Measurements from ENCODE around the gene SLC9A8. TPM values are rescaled to one million over a fixed set of nuclear protein-coding genes. Genes with fewer than 3 reads are reported as not detected.
A peak's percentile ranks its signal among the peaks of the same experiment; 100 is the strongest.

SLC9A8 gene
- total RNA-seq, 1 experiment from 2014 or later: 6.7 TPM

GRCh38 chr20:49787371-49788357 lies 25.0 kb upstream of the SLC9A8 start:
- intact Hi-C loops (cut with micrococcal nuclease): loop anchor here (5.0 kb wide), 1 partner anchor 75 kb away; the partner anchor contains the start of gene B4GALT5
- POLR2A ChIA-PET: no interaction called here
- no TSS peak for BruUV-seq (replicated peaks)

More at GRCh38 chr20:49787371-49788357, 25.0 kb upstream of the SLC9A8 start:
- Histone ChIP-seq H2AFZ (ENCODE audit: low read depth, low read length, poor library complexity, severe bottlenecking) (peak overlapping the region; percentile 22), H3K27ac (ENCODE audit: low read depth, low read length) (no peak overlapping the region), H3K79me2 (ENCODE audit: insufficient read depth, low read length) (no peaks in the 10 kb centered on the region), H3K27me3 (ENCODE audit: insufficient read depth, low read length) (no peaks in the 10 kb centered on the region), H3K9me2 (ENCODE audit: insufficient read depth) (no peaks in the 10 kb centered on the region), H3K36me3 (ENCODE audit: control insufficient read depth in 1 of 2, insufficient read depth in 2 of 2, low read length in 2 of 2) (no peaks in the 10 kb centered on the region), H3K4me3 (replicated peaks in 1 of 2; ENCODE audit: low read depth in 1 of 2, low read length in 2 of 2) (no peak overlapping the region), H3K4me2 (ENCODE audit: low read length) (no peak overlapping the region), H3K9ac (ENCODE audit: low read length) (no peak overlapping the region), H3K9me3 (ENCODE audit: control insufficient read depth in 1 of 2, insufficient read depth in 1 of 2, low read depth in 1 of 2, low read length in 2 of 2) (no peaks in the 10 kb centered on the region), H3K4me1 (ENCODE audit: control insufficient read depth in 1 of 2, insufficient read depth in 2 of 2, low read length in 2 of 2) (peaks cover 0 to 14% of the 10 kb centered on the region in 2 experiments; a peak in 3 of 4 replicates), H4K20me1 (ENCODE audit: insufficient read depth) (no peaks in the 10 kb centered on the region)
- TF ChIP-seq EZH2 (IDR thresholded peaks at IDR 0.05): no peak
- TF ChIP-seq SP1 (IDR thresholded peaks at IDR 0.05; ENCODE audit: low read depth): no peak
- no peak for TF ChIP-seq EGR1 (IDR thresholded peaks at IDR 0.05; ENCODE audit: low read depth)
- TF ChIP-seq SIN3A (IDR thresholded peaks at IDR 0.05; ENCODE audit: low read depth): no peak
- no peak for TF ChIP-seq CBX3 (IDR thresholded peaks at IDR 0.05; ENCODE audit: low read depth)
- TF ChIP-seq, protein P1, sequence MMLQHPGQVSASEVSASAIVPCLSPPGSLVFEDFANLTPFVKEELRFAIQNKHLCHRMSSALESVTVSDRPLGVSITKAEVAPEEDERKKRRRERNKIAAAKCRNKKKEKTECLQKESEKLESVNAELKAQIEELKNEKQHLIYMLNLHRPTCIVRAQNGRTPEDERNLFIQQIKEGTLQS (IDR thresholded peaks at IDR 0.05): no peak
- TF ChIP-seq FOSL1 (IDR thresholded peaks at IDR 0.05; ENCODE audit: low read depth): no peak
- TF ChIP-seq REST (IDR thresholded peaks at IDR 0.05; ENCODE audit: low read depth): no peak
- TF ChIP-seq EZH2phosphoT487 (IDR thresholded peaks at IDR 0.05; ENCODE audit: borderline replicate concordance): no peak
- no peak for TF ChIP-seq JUND (IDR thresholded peaks at IDR 0.05)
- no peak for TF ChIP-seq TCF7L2 (IDR thresholded peaks at IDR 0.05; ENCODE audit: borderline replicate concordance, extremely low read depth, insufficient read depth, insufficient read length)
- TF ChIP-seq POLR2AphosphoS5 (IDR thresholded peaks at IDR 0.05; ENCODE audit: low read depth, low read length): no peak
- TF ChIP-seq ZNF274 (IDR thresholded peaks at IDR 0.05; ENCODE audit: low read depth, low read length): no peak
- TF ChIP-seq POLR2A (IDR thresholded peaks at IDR 0.05; ENCODE audit: borderline replicate concordance, extremely low read depth, insufficient read depth, insufficient read length): no peak
- TF ChIP-seq ELF1 (IDR thresholded peaks at IDR 0.05; ENCODE audit: borderline replicate concordance, low read depth): no peak
- TF ChIP-seq RAD21 (IDR thresholded peaks at IDR 0.05; ENCODE audit: low read depth): no peak
- ATAC-seq (no peak), DNase-seq (ENCODE audit: low read depth, low spot score) (no peak)
- ChIA-PET CTCF (interaction anchor here (2.0 kb wide), 1 partner anchor 177 kb away, joined by 7 read pairs; no protein-coding TSS in a partner anchor), RAD21 (ENCODE audit: low non-redundant PET in 1 of 2, low total read pairs in 2 of 2, uncharacterized antibody in 2 of 2, unreplicated experiment in 2 of 2) (no interaction called here)
